RKO (cell line): ENCODE measurements around the gene GNAS.

Experiments
- DNase-seq: peaks from one replicate; pipeline ENCODE4 v3.0.0-alpha.2; 2016; ENCODE audit warnings: low spot score

GNAS gene

DNA sequence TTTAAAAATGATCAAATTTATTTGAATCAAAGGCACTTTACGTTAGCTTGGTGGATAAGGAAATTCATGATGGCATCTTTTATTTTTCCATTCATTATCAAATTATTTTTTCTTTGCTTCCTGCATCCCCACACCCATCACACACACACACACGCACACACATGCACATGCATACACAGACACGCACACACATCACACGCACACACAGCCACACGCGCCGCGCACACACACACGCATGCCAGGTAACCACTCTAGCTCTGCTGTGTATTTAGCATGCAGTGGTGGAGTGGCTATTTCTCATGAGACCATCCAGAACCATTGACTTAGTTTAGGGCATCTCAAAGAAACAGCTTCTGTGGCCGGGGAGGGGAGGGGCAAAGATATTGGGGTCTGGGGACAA is 47.0 kb downstream of the GNAS start:
- DNase-seq: no peak

DNA sequence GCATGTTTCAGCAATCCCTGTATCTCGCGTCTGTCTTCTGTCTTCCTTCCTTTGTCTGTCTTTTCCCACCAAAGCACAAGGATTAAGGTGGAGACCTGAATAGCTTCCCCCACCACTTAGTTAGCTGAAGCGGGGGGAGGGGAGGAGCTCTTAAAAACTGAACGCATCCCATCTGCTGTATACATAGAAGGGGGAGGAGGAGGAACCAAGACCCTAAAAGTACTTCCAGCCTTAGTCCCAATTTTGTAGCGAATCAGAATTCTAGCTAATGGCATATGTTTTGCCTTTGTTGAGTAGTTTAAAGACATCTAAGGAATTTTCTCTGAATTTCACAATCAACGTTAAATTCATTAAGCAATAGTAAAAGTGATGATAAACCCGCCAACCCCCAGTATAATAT is 47.9 kb downstream of the GNAS start:
- no peak for DNase-seq

DNA sequence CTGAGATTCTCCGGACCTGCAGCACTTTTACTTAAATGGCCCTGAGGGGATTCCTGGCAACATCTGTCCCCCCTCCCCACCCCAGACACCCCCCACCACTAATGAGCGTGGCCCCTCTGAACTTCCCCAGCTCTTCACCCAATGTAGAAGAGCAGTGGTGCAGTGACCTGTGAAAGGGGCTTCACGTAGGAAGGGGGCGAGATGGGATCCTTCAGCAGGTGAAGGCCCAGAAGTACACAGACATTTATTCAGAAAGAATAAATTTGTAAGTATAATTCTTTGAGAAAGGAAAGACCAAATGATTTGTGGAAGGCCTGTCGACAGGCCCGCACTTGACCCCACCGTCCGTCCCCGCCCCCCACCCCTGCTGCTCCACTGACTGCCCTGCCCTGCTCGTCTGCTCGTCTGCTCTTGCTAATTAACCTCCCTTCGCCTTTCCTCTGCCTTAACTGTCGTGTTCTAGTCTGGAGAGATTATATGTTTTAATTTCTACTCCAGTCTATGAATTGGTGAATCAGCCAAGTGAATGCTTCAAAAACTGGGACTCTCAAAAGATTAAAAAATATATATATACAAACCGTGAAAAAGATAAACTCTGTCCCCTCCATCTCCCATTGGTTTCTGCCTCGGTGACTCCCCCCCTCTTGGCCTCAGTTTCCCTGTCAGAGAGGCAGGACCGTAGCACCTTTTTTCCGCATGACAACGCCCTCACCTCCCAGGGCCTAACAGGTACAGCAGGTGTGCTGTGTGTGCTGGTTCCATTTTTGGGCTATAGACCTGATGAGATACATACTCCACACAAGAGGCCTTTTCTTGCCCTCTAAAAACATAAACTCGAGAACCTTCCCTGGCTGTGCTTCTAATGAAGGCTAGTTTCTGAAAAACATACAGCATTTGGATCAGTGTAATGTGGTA is 49.2 kb downstream of the GNAS start:
- DNase-seq: no peak

DNA sequence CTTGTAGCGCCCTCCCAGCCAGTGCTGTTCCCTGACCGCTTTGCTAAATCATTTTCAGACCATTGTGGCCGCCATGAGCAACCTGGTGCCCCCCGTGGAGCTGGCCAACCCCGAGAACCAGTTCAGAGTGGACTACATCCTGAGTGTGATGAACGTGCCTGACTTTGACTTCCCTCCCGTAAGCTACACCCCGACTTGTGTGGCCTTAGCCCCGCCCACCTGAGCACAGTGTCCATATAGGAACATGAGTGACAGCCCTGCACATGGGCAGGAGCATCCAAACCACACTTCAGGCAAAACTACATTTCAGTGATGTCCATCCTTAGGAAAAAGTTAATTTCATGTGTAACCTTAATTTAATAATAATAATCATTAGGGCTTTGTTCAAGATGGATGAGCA is 51.1 kb downstream of the GNAS start:
- DNase-seq: no peak

DNA sequence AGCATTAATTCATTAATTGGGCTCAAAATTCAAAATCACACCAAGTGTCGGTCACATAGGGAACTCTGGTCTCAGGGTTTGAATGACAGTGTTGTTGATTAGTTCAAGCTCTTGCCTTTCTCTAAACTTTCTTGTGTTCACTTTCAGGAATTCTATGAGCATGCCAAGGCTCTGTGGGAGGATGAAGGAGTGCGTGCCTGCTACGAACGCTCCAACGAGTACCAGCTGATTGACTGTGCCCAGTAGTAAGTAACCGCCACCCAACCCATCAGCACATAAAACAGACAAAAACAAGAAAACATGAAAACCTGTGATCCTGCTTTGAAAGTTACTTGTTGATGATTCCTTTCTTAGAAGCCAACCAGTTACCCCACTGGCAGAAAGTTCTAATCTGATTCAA is 52.7 kb downstream of the GNAS start:
- DNase-seq: no peak

DNA sequence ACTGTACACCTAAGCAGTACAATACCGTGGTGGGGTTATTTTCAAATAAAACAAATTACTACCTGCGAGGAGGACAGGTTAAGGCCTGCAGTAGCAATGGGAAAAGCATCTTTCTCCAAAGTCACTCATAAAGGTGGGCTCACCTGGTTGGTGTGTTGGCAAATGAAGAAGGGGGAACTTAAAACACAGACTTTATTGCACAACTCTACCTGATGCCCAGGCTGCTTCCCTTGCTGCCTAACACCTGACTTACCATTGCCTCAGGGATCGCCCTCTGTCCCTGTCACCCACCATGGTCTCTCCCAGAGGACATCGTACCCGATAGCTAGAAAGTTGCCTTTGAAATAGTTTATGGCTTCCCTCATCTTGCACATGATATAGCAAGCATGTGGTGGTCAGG is 53.6 kb downstream of the GNAS start:
- no peak for DNase-seq

DNA sequence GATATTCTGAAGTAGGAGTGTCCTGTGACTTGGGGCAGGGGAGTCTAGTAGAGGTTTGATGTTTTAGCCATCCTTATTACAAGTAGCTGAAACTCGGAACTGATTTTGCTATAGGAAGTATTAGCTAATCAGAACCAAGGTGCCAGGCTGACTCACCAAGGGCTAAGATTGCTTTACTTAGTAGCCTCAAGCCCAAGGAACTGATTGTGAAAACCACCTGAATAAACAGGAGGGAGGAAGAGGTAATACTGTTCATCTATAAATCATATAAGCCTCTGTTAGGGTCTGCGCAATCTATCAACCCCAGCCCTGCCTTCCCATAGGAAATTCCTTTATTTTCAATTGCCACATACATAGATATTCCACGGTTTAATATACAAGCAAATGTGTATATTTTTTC is 54.4 kb downstream of the GNAS start:
- no peak for DNase-seq

DNA sequence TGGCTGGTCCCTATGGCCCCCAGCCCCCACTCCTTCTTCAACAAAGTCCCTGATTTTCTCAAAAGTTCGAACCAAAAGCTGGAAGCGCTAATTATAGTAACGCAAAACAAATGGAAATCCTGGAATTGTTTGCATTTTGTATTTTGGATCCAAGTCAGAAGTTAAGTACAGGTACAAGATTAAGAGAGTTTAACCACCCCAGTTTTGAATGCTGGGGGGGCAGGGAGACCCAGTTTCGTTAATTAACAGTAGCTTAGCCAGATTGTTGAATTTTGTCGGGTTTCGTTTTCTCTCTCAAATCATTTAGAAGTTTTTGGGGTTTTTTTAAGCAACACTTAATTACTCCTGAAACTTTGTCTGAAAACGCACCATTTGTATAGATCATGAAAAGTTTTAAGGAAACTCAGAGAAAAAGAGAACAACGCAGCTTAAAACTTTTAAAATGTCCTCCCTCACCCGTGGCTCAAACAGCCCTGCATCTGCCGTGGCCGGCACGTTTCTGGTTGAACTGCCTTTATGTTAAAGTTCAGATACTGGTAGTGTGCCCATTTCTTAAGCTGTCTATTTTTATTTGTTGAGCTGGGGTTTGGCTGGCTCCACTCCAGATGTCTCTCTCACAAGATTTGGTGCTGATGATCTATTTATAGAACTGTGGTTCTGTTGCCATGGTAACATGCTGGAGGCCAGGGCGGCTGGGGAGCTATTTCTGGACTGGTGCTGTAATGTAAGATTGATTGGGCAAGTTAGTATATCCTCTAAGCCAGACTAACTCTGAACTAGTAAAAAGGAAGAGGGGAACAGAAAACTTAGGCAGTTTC is 55.0 kb downstream of the GNAS start:
- peak; percentile 49 for DNase-seq

DNA sequence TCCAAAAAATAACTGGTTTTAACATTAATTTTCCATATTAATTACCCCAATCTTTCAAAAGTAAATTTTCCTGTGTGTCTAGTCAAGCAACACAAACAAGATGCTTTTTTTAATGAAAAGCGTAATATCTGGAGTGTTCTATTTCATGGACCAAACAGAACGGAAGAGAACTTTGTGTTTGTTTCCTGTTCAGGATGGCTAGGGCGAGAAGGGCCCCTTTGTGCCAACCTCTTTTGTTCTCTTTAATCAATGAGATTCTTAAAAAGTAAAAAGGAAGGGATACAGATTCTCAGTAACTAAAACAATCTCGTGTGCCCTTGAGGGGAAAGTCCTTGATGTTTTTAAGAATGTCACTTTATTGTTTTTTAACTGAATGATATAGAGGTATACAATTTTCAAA is 55.7 kb downstream of the GNAS start:
- no peak for DNase-seq

DNA sequence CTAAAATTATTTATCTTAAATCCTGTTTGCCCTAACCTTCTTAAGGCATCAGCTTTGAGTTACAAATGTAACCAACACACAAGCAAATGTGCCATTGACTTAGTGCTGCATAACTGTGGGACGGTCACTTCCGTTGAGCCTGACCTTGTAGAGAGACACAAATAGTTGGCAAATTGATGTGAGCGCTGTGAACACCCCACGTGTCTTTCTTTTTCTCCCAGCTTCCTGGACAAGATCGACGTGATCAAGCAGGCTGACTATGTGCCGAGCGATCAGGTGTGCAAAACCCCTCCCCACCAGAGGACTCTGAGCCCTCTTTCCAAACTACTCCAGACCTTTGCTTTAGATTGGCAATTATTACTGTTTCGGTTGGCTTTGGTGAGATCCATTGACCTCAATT is 56.4 kb downstream of the GNAS start:
- no peak for DNase-seq

DNA sequence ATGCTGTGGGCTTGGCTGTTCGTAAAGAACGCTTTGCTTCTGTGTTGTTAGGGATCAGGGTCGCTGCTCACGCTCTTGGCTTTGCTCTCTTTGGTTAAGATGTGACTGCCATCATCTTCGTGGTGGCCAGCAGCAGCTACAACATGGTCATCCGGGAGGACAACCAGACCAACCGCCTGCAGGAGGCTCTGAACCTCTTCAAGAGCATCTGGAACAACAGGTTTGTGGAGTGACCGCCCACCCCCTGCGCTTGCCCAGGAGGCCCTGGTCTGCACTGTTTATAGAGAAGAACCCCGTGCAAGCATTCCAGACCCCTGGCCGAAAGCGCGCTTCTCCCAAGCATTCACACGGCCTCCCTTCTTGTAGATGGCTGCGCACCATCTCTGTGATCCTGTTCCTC is 57.1 kb downstream of the GNAS start:
- DNase-seq: no peak

DNA sequence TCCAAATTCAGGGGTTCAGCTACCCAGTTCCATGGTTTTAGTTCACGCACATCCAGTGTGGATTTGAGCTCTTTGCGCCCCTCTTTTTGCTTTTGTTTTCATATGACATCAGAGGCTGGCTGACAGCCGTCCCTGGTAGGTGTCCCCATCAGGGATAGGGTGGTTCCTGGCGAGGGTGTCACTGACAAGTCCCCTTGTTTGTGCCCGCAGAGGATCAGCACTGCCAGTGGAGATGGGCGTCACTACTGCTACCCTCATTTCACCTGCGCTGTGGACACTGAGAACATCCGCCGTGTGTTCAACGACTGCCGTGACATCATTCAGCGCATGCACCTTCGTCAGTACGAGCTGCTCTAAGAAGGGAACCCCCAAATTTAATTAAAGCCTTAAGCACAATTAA is 58.0 kb downstream of the GNAS start:
- no peak for DNase-seq

DNA sequence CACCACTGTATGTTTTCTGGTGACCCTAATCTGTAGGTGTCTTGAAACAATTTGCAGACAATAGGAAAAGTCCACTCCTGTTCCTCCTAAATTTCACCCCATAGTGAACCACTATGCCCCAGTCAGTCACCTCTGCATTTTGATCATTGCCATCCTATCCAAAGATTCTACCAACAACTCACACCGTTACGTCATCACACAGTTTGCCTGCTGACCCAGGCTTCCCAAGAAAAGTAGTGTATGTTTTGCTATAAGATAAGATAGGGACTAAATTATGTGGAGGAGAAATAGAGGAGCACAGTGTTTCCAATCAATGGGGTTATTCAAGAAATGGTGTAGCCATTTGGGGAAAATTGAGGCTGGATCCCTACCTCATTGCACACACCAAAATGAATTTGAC is 58.8 kb downstream of the GNAS start:
- DNase-seq: no peak

DNA sequence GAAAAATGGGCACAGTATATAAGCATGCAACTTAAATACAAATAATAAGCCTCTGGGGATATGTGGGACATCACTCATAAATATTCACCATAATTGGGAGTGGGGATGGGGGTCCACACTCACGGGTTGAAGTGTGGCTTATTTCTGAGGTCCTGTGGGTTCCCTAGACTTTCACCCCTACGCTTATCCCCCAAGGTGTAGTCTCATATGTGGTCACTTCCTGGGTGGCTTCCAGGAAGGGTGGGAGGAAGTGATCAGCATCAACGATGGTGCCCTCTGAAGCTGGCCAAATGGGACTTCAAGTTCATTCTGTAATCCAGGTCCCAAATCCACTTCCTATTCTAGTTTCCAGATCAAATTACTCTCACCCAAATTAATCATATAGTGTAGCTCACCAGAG is 59.5 kb downstream of the GNAS start:
- DNase-seq: peak; percentile 20

DNA sequence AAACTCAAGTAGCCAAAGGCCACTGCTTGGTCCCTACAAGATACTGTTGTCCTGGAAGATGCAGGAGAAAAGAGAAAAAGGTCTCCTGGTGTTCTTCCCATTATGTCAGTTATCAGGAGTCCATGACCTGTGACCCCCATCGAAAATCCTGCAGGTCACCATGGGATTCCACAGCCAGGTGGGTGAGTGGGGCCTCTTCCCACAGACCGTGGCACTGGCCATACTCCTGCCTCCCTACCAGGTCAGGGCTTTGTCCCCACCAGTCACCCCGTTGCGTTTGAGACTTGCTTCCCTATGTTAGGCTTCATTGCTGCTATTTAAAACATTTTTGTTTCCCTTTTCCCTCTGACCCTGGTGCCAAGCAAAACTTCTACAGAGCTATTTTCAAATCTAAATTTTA is 60.6 kb downstream of the GNAS start:
- no peak for DNase-seq

DNA sequence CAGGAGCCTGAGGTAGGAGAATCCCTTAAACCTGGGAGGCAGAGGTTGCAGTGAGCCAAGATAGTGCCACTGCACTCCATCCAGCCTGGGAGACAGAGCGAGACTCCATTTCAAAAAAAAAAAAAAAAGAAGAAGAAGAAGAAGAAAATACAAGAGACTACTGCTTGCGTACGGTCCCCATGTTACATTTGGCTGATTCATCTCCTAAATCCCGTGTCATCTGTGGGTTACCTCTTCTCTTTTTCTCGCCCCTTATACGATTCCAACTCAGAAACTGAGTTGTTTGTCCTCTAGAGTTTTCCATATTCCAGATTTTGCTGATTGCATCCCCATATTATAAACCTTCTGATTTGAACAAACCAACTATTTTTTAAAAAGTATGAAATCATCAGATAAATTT is 66.1 kb downstream of the GNAS start:
- DNase-seq: no peak

DNA sequence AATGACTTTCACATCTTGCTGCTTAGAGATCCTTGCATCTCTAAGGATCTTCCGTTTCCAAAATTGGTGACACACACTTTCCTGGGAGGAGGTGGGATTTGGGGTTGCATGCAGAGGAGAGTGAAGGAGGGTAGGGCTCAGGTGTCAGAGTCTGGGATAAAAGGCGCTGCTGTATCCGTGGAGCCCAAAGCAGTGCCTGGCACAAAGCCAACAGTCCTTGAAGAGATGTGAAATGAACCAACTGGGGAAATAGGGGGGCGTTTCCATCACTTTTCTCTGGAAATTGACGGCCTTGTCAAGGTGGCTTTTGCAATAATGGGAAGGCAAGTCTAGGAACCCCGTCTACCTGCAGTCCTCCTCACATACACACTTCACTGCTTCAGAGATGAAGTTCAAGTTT is 69.0 kb downstream of the GNAS start:
- no peak for DNase-seq

DNA sequence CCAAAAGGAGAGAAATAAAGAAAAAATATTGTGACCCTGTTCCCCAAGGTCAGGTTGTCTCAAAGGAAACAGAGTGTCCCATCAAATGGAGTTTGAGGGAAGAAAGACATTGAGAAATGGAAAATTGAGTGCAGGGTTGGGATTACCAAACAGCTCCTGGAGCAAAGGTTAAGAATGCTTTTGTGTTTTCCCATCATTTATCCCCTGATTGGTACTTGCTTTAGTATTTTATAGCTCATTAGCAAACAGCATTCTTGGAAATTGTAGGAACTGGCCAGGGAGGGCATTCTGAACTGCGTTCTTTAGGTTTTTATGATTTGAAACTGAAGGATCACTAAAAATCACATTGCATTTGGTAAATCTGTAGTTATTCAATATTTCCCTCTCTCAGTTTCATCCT is 69.5 kb downstream of the GNAS start:
- DNase-seq: no peak

DNA sequence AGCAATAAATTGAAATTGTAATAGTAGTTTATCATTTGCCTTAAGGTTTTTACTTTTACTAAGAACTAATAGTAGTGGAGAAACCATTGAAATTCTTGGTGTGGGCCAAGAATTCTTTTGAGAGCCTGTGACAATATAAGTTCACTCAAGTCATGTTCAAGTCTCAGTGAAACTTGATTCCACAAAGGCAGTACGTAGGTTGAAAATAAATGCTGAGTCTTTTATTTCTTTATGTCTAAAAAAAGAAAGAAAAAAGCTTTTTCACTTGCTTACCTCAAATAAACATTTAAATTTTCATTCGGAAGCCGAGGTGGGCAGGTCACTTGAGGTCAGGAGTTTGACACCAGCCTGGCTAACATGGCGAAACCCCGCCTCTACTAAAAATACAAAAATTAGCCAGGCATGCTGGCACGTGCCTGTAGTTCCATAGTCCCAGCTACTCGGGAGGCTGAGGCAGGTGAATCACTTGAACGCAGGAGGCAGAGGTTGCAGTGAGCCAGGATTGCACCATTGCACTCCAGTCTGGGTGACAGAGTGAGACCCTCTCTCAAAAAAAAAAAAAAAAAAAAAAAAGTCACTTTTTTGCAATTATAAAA is 70.7 kb downstream of the GNAS start:
- DNase-seq: no peak

DNA sequence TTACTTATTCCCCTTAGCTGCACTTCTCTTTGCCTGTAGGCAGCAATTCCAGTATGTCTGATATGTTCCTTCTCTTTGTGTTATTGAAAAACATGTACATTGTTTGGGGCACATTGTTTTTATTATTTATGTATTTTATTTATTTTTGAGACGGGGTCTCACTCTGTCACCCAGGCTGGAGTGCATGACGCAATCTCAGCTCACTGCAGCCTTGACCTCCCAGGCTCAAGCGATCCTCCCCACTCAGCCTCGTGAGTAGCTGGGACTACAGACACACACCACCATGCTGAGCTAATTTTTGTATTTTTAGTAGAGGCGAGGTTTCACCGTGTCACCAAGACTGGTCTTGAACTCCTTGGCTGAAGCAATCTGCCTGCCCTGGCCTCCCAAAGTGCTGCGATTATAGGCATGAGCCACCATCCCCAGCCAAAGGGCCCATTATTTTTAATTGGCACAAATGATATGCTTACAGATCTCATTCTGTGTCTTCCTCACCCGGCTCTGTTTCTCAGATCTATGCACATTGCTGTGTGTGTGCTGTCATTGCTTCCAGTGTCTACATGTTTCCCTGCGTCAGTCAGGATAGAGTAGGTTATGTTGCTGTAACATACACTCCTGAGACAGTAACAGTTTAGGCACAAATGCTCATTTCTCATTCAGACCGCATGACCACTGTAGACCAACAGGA is 74.4 kb downstream of the GNAS start:
- DNase-seq: no peak

DNA sequence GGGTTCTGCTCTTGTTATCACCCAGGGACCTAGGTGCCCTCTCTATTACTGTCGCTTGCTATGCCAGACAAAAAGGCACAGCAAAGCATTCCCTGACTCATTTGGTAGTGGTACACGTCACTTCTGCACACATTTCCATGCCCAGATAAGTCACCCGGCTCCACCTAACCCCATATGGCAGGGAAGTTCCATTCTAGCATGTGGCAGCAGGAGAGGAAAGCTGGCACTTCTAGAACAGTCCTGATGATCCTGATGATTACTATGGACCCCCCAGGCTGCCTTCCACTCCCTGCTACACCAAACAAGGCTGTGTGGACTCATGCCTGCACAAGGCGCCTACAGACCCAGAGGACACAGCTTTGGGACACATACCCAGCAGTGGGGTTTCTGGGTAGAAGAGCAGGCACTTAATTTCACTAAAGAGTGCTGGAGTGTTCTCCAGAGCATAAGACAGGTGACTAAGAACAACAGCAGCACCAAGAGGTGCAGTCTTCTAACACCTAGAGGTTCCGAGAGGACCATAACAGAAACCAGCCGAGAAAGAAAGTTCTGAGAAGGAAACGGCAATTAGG is 75.1 kb downstream of the GNAS start:
- peak; percentile 23 for DNase-seq

DNA sequence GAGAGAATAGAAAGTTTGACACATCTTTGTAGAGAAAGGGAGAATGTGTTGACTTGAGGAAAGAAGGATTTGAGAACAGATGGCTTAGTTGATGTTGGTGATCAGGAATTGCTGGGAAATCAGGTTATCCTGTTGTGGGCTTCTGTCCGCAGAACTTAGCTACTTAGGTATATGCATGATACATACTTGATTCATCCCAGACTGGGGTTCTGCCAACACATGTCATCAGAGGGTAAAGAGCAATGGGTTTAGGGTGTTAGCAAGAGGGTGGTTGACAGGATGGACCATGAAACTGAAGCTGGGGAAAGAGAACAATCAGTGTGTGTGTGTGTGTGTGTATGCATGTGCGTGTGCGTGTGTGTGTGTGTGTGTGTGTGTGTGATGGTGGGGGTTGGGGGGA is 78.0 kb downstream of the GNAS start:
- peak; percentile 45 for DNase-seq
